NCI-H69 (cell line): ENCODE measurements around the gene PDE4D.
"Not testable (repeated sequence)": the region's sequence is repeated elsewhere in the genome, so short reads cannot be mapped to it uniquely, and the experiment has no call there.

Experiments
- DNase-seq: peaks from one replicate; lab custom pipeline; 2025; lab: John Stamatoyannopoulos, UW

Gene PDE4D

DNA sequence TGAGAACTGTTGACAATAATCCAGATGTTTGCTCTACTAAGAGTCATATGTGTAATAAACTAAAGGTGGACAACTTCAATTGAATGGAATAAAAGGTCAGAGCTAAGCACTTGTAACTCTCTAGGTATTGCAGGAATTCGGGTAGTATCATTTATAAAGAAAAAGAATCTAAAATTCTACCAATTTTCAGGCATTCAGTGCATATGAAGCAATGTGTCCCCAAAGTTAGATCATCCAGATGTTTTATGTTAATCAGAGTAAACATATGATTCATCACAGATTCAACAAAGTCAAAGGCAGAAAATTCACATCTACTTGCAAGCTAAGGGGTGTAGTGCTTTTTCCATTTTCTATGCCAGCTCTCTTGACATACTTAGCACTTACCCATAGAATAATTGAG is 477.1 kb downstream of the PDE4D start:
- DNase-seq = peak; percentile 32

DNA sequence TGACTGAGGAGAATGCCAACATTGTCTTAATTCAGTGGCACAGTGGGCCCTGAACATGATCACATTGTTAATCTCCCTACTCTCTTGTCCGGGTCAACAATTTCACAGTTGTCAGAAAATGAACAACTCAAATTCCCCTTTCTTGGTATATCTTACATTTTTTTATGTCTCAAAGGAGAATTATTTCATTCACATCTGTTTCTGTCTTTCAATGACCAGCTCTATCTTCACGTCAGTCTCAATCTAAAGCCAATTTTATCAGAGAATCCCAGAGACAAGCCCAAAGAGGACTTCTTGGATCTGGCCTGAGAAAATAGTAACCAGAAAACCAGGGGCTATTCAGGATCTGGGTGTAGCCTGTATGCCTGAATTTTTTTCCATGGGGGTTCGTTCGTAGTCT is 477.5 kb downstream of the PDE4D start:
- no peak for DNase-seq

DNA sequence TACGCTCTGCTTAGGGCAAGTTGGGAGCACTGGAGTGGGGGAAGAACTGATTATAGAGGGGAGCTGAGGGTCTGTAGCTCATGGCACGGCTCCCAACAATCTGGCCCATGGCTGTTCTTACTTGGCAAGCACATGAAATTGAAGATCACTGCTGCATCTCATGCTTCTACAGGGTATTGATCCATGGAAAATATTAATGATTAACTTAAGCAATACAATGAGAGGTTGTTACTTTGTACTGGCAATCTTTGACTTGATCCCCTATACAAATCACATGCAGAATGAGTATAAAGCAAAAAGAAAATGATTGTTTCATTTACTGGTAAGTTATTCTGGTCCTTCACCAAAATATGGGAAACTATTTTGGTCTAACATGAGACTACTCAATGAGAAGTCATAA is 481.1 kb downstream of the PDE4D start:
- no peak for DNase-seq

DNA sequence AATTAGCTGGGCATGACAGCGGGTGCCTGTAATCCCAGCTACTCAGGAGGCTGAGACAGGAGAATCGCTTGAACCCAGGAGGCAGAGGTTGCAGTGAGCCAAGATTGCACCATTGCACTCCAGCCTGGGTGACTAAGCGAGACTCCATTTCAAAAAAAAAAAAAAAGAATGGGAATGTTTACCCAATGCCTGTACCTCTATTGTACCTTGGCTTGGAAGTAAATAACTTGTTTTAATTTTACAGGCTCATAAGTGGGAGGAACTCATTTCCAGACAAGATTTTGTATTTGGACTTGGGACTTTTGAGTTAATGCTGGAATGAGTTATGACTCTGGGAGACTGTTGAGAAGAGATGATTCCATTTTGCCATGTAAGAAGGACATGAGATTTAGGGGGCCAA is 484.5 kb downstream of the PDE4D start:
- not testable (repeated sequence) for DNase-seq

DNA sequence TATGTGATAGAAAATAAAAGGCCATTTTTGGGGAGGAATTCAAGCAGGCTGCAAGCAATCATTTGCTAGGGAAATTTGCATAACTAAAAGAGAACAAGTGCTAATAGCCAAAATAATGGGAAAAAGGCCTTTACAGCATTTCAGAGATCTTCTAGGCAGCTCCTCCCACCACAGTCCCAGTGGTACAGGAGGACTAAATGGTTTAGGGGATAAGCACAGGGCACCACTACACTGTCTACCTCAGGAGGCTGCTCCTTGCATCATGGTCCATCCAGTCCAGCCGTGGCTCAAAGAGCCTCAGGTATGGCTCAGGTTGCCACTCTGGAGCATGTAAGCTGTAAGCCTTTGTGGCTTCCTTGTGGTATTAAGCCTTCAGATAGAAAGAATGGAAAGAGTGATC is 485.6 kb downstream of the PDE4D start:
- DNase-seq = no peak

DNA sequence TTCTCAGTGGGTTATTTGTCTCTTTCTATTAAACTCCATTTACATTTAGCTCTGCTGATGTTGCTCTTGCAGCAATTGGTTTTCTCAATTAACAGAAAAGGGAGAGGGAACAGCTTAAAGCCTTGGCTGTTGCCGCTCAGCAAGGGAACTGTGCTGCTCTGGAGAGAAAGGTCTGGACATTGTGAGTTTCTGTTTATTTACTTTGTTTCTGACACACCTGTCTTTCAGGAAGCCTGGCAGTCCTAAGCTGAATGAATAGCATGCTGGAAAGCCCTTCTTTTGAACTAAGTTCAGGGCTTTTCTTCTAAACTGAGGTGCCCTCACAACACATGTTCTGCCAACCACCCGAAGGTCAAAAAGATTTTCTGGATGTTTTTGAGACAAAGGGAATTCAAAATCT is 491.9 kb downstream of the PDE4D start:
- DNase-seq = peak; percentile 60

DNA sequence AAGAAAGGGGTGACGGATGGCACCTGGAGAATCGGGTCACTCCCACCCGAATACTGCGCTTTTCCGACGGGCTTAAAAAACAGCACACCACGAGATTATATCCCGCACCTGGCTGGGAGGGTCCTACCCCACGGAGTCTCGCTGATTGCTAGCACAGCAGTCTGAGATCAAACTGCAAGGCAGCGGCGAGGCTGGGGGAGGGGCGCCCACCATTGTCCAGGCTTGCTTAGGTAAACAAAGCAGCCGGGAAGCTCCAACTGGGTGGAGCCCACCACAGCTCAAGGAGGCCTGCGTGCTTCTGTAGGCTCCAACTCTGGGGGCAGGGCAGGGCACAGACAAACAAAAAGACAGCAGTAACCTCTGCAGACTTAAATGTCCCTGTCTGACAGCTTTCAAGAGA is 498.6 kb downstream of the PDE4D start:
- DNase-seq = peak; percentile 50

DNA sequence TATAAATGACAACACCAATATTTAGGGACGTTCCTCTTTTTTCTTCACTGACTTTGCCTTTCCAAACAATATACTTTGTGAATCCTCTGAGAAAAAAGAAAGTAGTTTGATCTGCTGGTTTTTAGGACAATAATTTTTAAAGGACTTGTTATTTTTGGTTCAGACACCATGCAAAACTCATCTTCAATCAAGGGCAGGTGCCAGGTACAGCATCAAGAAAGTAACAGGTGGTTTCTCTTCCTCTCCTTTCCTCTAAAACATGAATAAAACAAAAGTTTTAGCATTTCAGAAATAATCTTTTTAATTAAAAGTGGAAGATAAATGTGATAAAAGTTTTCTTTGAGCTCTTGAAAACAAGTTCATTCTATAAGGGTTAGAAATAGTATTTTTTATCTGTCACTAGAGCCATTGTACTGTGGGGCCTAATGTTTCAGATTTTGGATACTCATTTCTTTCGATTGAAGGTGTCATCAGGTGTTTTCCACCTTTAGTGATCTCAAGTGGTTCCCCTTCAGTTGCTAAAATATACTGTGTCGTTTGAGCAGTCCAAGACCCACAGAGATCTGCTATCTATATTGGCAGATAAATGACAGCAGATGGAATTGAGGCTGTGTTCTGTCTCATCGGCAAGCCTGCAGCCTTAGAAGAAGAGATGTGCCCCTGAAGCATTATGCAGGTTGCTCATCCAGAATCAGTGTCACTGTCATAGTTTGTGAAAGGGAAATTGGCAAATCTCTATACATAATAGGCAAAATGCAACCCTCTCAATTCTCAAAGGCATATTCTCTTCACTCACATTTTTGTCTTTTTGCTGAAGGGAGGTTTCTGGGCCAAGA is 499.7 kb downstream of the PDE4D start:
- no peak for DNase-seq

DNA sequence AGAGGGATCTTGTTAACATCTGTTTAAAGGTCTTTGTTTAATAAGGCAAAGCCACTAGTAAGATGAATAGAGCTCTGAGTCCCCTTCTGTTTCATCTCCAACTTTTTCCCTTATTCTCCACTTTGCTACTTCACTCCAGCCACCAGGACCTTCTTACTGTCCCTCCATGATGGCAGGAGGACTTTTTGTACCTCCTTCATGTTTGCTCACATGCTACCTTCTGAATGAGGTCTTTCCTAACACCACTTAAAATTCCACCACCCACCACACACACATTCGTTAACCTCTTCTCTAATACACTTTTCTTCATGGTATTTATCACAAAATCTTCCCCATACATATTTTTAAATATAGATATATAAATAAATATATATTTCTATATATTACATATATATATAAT is 501.9 kb downstream of the PDE4D start:
- DNase-seq = peak; percentile 37

DNA sequence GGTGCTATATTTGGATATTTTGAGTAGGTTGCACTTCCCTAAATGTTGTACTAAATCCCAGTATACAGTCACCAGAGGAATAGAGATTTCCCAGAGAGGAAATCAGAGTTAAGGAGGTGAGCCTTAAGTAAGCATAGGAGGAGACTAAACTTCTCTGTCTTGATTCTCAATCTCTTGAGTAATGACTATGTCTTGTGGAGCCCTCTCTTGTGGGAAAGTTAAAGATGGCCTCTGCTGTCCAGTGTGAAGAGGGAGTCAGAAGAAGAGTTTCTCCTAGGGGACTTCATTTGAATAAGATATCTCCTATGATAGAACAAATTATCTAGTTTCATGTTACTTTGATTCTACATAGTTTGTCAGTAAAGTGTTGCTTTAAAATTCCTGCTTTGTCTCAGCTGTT is 502.5 kb downstream of the PDE4D start:
- peak; percentile 36 for DNase-seq

DNA sequence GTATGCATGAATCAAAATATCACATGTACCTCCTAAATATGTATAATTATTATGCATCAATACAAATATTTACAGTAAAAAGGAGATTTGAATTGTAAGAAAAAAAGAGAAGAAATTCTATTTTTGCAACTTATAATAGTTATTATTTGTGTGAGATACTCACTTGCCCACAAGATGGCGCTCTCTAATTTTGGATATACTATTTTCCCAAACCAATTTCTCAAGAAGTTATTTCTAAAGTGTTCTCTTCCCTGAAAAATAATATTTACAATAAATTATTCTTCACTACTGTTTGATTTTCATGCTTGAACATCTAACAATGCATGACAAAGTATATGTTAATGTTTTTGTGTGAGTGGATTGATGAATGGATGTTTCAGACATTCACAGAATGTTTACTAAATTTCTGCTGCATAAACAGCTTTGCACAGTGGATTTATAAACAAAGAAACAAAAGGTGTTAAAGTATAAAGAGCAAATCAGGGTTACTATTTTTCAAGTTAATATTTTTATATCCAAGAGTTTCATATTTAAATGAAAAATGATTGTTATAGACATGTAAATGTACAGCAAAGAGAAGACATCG is 503.4 kb downstream of the PDE4D start:
- DNase-seq = peak; percentile 71

DNA sequence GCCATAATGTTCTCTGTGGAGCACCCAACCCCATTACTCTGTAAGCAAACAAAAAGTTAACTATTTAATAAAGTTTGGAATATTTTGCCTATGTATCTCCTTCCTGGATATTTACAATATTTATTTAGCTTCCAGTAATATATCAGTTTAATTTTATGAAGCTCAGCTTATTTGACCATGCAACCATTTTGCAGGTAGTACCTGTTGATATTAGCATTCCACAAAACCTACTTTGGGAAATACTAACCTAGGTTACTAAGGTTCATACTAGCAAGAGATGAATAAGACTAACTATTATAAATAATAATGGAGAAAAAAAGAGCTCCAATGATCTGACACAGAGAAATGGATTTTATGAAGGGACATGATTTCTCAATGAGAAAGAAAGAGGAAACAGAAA is 506.4 kb downstream of the PDE4D start:
- DNase-seq = no peak

DNA sequence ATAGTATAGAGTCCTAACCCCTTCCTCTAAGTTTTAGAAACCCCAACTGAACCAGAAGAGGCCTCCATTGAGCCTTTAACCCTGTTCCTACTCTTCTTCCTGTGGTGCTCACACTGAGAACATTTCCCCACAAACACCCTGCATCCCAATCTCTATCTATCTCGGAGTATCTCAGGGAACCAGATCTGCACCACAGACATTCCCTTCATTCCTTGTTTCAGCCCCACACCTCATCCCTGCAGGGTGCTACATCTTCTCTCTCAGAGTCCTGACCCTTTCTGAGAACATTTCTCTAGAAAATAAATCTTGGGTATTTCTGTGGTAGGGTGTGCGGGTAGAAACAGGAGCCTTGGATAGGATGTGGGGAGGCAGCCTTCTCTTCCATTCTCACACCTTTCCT is 507.8 kb downstream of the PDE4D start:
- DNase-seq = no peak

DNA sequence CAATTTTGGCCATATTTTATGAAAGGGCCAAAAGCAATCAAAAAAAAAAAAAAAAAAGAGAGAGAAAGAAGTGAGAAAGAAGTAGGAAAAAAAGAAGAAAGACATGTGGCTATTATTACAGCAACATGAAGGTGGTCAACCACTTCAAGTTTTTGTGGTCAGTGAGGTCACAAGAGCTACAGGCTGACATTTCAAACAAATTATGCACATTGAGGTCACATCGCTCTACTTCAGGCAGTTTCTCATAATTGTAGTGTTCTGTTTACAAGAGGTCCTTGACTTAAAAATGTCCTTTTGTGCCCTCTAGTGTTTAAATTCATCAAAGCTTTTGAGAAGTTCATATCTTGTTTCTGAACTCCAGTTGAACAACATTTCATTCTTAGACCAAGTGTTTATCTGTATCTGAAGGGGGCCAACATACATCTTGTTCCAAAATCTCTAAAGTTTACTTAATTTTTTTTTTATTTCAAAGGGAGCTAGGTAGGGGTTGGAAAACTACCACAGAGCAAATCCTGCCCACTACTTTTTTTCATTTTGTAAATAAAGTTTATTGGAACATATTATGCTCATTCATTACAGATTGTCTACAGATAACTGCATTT is 513.1 kb downstream of the PDE4D start:
- DNase-seq = peak; percentile 86

DNA sequence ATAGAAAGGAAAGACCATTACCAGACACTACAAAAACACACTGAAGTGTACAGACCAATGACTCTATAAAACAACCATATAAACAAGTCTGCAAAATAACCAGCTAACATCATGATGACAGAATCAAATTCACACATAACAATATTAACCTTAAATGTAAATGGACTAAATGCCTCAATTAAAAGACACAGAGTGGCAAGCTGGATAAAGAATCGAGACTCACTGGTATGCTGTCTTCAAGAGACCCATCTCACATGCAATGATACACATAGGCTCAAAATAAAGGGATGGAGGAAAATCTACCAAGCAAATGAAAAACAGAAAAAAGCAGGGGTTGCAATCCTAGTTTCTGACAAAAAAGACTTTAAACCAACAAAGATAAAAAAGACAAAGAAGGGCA is 519.5 kb downstream of the PDE4D start:
- not testable (repeated sequence) for DNase-seq

DNA sequence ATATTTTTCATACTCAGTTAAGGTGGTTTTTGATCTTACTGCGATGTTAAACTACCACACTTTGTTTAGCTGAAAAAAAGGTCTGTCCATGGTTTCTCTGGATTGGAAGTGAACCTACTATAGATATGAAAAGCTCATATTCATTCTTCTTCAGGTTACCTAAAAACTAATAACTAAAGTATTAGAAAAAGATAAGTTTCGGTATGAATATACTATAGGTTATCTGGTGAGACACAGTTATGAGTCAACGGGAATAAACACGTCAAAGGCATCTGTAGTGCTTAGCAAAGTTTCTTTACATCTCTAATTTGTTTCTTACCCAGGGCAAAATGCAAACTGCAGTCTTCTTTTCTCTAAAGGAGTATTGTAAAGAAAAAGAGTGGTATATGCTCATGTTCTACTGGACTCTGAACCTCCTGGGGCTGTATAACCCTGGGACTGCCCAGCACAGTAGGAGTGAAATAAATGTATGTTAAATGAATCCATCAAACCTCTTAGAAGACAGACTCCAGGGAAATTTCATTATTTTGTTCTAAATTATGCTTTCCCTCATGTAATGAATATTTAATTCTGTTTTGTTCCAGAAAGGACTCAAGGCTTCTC is 521.9 kb downstream of the PDE4D start:
- DNase-seq = no peak

DNA sequence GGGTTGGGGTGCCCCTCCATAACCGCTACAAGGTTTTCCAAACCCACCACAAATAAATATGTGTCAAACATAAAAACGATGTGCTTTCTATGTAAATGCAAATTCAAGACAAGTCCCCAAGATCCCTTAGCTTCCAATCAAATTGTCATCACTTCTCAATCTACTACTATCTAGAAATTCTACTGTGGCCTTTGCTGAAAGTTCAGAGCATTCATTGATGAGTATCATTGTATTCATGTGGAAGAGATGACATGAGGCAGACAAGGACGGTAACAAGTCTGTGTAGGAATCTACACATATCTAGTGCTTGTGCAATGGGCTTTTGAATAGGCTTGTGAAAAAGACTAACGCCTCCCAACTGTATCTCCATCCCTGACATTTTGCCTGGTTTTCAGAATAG is 524.6 kb downstream of the PDE4D start:
- no peak for DNase-seq

DNA sequence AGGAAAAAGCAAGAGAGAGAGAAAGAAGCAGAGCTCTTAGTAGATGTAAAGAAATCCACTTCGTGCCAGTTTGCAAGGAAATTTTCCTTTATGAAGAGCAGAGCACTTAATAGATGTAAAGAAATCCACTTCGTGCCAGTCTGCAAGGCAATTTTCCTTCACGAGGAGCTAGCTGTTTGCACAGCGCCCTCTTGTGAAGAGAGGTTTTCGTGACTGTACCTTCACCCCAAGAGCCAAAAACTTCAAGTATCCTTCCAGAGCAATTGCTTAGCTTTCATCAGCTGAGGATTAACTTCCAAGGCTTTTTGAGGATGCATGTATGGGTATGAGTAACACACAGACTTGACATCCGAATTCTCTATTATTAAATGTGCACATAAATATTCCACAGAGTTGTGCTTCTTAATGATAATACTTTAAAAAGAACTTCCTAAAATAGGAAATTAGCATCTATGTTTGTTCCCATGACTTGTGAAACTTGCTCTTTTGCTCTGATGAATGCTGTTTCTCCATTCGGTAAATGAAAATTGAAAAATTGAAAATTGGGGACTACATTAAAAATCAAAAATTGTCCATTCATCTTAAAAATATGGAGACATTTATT is 525.6 kb downstream of the PDE4D start:
- DNase-seq = peak; percentile 86

DNA sequence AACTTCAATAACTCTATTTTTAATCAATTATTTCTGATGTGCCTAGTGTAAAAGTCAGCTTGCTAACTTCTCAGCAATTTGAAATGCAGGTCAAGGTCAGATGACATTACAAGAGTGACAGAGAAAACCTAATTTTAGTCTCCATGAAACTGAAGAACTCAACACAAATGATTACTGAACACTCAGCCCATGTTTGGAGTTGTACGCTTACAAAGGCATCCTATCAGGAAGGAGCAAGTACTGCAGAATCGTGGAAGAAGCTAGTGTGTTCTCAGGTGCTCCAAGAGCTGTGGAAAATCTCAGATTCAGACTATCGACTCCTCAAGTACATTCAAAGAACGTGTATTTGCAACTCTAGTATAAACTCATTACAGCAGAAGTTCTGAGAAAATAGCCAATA is 526.7 kb downstream of the PDE4D start:
- peak; percentile 30 for DNase-seq

DNA sequence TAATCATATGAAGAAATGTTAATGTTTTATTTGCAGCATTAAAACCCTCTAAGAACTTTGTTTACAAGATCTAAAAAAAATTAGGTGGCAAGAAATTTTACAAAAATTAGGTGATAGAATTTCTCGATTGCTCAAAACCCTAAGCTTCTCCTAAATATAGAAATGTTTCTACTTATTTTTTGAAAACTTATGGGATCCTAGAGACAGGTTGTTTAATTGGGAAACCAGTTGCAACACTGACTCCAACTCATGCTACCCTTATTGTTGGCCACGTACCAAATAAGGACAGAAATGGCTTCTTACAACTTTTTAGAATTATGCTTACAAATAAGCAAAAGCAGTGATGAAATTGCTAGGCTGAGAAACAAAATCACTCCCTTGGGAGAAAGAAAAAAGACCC is 531.1 kb downstream of the PDE4D start:
- no peak for DNase-seq

DNA sequence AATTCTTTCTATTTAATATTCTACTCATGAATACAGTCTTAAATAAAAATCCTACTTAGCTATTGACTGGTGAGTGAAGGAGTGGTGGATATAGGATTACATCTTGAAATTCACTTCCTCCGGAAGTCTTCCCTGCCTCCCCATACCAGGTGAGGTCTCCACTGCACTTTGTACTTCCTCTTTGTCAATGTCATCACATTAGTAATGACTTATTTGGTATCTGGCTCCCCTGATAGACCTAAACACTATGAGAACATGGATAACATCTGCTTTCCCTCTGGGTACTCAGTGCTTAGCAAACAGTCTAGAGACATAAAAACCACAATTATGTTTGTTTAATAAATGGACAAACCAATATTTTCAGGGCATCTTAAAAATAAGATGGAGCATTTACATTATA is 532.1 kb downstream of the PDE4D start:
- peak; percentile 95 for DNase-seq

DNA sequence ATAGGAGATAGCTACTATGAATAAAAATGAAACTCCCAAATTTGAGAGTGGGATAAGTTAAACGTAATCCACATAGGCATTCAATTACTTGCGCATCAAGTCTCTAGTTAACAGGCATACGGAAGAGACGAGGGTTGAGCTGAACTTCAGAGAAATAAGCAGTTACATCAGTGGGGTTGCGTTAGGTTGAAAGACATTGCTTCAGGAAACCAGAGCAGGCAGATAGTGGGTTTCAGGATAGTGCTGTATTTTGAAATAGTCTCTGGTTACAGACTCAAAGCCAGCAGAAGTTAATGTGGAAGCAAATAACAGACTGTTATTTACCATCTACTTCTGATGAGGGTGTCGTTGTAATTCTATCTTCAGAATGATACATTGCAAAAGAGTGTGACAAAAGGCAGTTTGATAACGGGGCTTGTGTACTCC is 533.4 kb downstream of the PDE4D start:
- no peak for DNase-seq
